SK-N-SH treated with all-trans-retinoic acid at 6 μM for 48 hours (cell line): Measurements from ENCODE around the gene STARD10.

ENCODE experiments used
- ATAC-seq: fragments of 200-7000 bp; cut with Tn5 transposase; 3 replicates; pipeline ENCODE4 v1.9.1; 2020; ENCODE audit warnings: mild to moderate bottlenecking, moderate library complexity
- ARNTL ChIP-seq: fragments of 450-650 bp; formaldehyde crosslinking; IDR thresholded peaks from 2 replicates; pipeline ENCODE4 v1.5.0; 2020; ENCODE audit warnings: low read depth, mild to moderate bottlenecking, moderate library complexity, borderline replicate concordance
- BACH2 ChIP-seq: fragments of 250-450 bp; sonication (Bioruptor Pico); IDR thresholded peaks from 2 replicates; pipeline ENCODE4 v1.9.0; 2021; ENCODE audit warnings: mild to moderate bottlenecking, borderline replicate concordance
- CSDC2 ChIP-seq: fragments of 250-450 bp; sonication (Bioruptor Pico); IDR thresholded peaks from 2 replicates; pipeline ENCODE4 v1.5.0; 2020; ENCODE audit warnings: mild to moderate bottlenecking, moderate library complexity
- CSRNP3 ChIP-seq: fragments of 250-450 bp; sonication (Bioruptor Pico); IDR thresholded peaks from 2 replicates; pipeline ENCODE4 v1.5.1; 2021; ENCODE audit warnings: mild to moderate bottlenecking, moderate library complexity
- ESRRG ChIP-seq: fragments of 250-450 bp; sonication (Bioruptor Pico); IDR thresholded peaks from 2 replicates; pipeline ENCODE4 v1.6.1; 2021; ENCODE audit warnings: mild to moderate bottlenecking
- GLIS3 ChIP-seq: fragments of 250-450 bp; sonication (Bioruptor Pico); IDR thresholded peaks from 2 replicates; pipeline ENCODE4 v1.5.0; 2020; ENCODE audit warnings: mild to moderate bottlenecking, moderate library complexity
- ISL1 ChIP-seq: fragments of 250-450 bp; sonication (Bioruptor Pico); IDR thresholded peaks from 2 replicates; pipeline ENCODE4 v2.1.2; 2022; ENCODE audit warnings: mild to moderate bottlenecking, moderate library complexity
- OSR1 ChIP-seq: fragments of 250-450 bp; sonication (Bioruptor Pico); IDR thresholded peaks from 2 replicates; pipeline ENCODE4 v1.8.0; 2022; ENCODE audit warnings: moderate library complexity, mild to moderate bottlenecking, inconsistent platforms
- PATZ1 ChIP-seq: fragments of 250-450 bp; sonication (Bioruptor Pico); IDR thresholded peaks from 2 replicates; pipeline ENCODE4 v1.8.0; 2020; ENCODE audit warnings: mild to moderate bottlenecking, moderate library complexity, borderline replicate concordance
- POU6F1 ChIP-seq: fragments of 250-450 bp; sonication (Bioruptor Pico); IDR thresholded peaks from 2 replicates; pipeline ENCODE4 v1.8.0; 2021; ENCODE audit warnings: low read depth, mild to moderate bottlenecking, moderate library complexity, borderline replicate concordance
- PPARA ChIP-seq: fragments of 250-450 bp; sonication (Bioruptor Pico); IDR thresholded peaks from 2 replicates; pipeline ENCODE4 v1.5.0; 2020; ENCODE audit warnings: mild to moderate bottlenecking, borderline replicate concordance
- RARB ChIP-seq: fragments of 250-450 bp; sonication (Bioruptor Pico); IDR thresholded peaks from 2 replicates; pipeline ENCODE4 v1.8.0; 2021; ENCODE audit warnings: mild to moderate bottlenecking, moderate library complexity
- SNAI2 ChIP-seq: fragments of 250-450 bp; sonication (Bioruptor Pico); IDR thresholded peaks from 2 replicates; pipeline ENCODE4 v1.5.0; 2020; ENCODE audit warnings: mild to moderate bottlenecking, moderate library complexity
- TCF4 ChIP-seq: fragments of 250-450 bp; sonication (Bioruptor Pico); IDR thresholded peaks from 2 replicates; pipeline ENCODE4 v1.8.0; 2021; ENCODE audit warnings: mild to moderate bottlenecking, moderate library complexity, borderline replicate concordance
- TOX ChIP-seq: fragments of 250-450 bp; sonication (Bioruptor Pico); IDR thresholded peaks from 2 replicates; pipeline ENCODE4 v1.8.0; 2021; ENCODE audit warnings: mild to moderate bottlenecking, moderate library complexity, borderline replicate concordance
- TSHZ2 ChIP-seq: fragments of 250-450 bp; sonication (Bioruptor Pico); IDR thresholded peaks from 2 replicates; pipeline ENCODE4 v1.5.0; 2020; ENCODE audit warnings: mild to moderate bottlenecking, moderate library complexity
- ZC3H10 ChIP-seq: fragments of 250-450 bp; sonication (Bioruptor Pico); IDR thresholded peaks from 2 replicates; pipeline ENCODE4 v1.5.1; 2021; ENCODE audit warnings: mild to moderate bottlenecking, moderate library complexity
- ZFP3 ChIP-seq: fragments of 250-450 bp; sonication (Bioruptor Pico); IDR thresholded peaks from 2 replicates; pipeline ENCODE4 v1.5.0; 2020; ENCODE audit warnings: mild to moderate bottlenecking, moderate library complexity
- ZFP30 ChIP-seq: fragments of 450-650 bp; formaldehyde crosslinking; IDR thresholded peaks from 2 replicates; pipeline ENCODE4 v1.5.0; 2022; ENCODE audit warnings: mild to moderate bottlenecking, moderate library complexity
- ZNF565 ChIP-seq: fragments of 450-650 bp; formaldehyde crosslinking; conservative IDR thresholded peaks from 2 replicates; pipeline ENCODE4 v1.5.0; 2020; ENCODE audit warnings: low read depth, mild to moderate bottlenecking, moderate library complexity
- ZNF70 ChIP-seq: fragments of 450-650 bp; formaldehyde crosslinking; IDR thresholded peaks from 2 replicates; pipeline ENCODE4 v1.5.0; 2020; ENCODE audit warnings: mild to moderate bottlenecking, moderate library complexity
- ZNF8 ChIP-seq: fragments of 450-650 bp; formaldehyde crosslinking; IDR thresholded peaks from 2 replicates; pipeline ENCODE4 v1.5.0; 2020; ENCODE audit warnings: mild to moderate bottlenecking, moderate library complexity

Gene STARD10

GRCh38 chr11:72818971-72819370, 25.1 kb upstream of the STARD10 start:
- TF ChIP-seq TSHZ2 (no peak), POU6F1 (CRISPR knock-in tag) (no peak), ARNTL (CRISPR knock-in tag) (no peak), PPARA (CRISPR knock-in tag) (no peak), ESRRG (CRISPR knock-in tag) (no peak), TOX (no peak), SNAI2 (CRISPR knock-in tag) (no peak), BACH2 (CRISPR knock-in tag) (no peak), ZNF565 (no peak), OSR1 (CRISPR knock-in tag) (no peak), ZFP3 (no peak), RARB (CRISPR knock-in tag) (no peak), GLIS3 (CRISPR knock-in tag) (no peak), ZNF70 (CRISPR knock-in tag) (no peak), ZNF8 (CRISPR knock-in tag) (no peak), ZFP30 (CRISPR knock-in tag) (no peak), CSRNP3 (CRISPR knock-in tag) (no peak), PATZ1 (CRISPR knock-in tag) (no peak), ISL1 (CRISPR knock-in tag) (no peak), ZC3H10 (CRISPR knock-in tag) (no peak)
- ATAC-seq: no peak

GRCh38 chr11:72817966-72818365, 24.1 kb upstream of the STARD10 start:
- TF ChIP-seq ZNF565: no peak
- TF ChIP-seq CSRNP3 (CRISPR knock-in tag): no peak
- no peak for TF ChIP-seq BACH2 (CRISPR knock-in tag)
- TF ChIP-seq OSR1 (CRISPR knock-in tag): no peak
- TF ChIP-seq GLIS3 (CRISPR knock-in tag): no peak
- TF ChIP-seq, all 23 proteins: peak for 0
- no peak for ATAC-seq

- TF ChIP-seq PATZ1 (CRISPR knock-in tag): no peak
- TF ChIP-seq CSDC2: no peak
- no peak for TF ChIP-seq BACH2 (CRISPR knock-in tag)
- TF ChIP-seq ZFP30 (CRISPR knock-in tag): no peak
- no peak for TF ChIP-seq TCF4 (CRISPR knock-in tag)
- TF ChIP-seq ISL1 (CRISPR knock-in tag): no peak
- no peak for TF ChIP-seq GLIS3 (CRISPR knock-in tag)
- no peak for TF ChIP-seq OSR1 (CRISPR knock-in tag)
- TF ChIP-seq ZNF8 (CRISPR knock-in tag): no peak
- TF ChIP-seq RARB (CRISPR knock-in tag): no peak
- no peak for ATAC-seq
Observed at GRCh38 chr11:72816404-72816990, 22.6 kb upstream of the STARD10 start.
